Spleen (tissue), 11 donors: ENCODE measurements around the gene TMEM205. TPM values are rescaled to one million over a fixed set of nuclear protein-coding genes. Genes with fewer than 3 reads are reported as not detected.

Experiments
- DNase-seq: peaks from one replicate; pipeline ENCODE4 v3.0.0-alpha.2; 2020
- H3K27ac ChIP-seq, 8 donors: fragments of 200-600 bp; sonication (generic) in 7 of 8; 1 replicate in 4 of 8; 2 replicates in 4 of 8; pipeline versions ENCODE4 v1.5.0 to v1.8.0; 2016 to 2021; ENCODE audit warnings: inconsistent platforms in 4 of 8, mild to moderate bottlenecking in 4 of 8, moderate library complexity in 1 of 8
- H3K27me3 ChIP-seq, 7 donors: fragments of 200-600 bp; sonication (generic) in 6 of 7; replicated peaks in 1 of 7; 1 replicate in 4 of 7; 2 replicates in 3 of 7; pipeline versions ENCODE4 v1.5.0 to v1.8.0; 2016 to 2021; ENCODE audit warnings: inconsistent platforms in 3 of 7, mild to moderate bottlenecking in 1 of 7
- H3K36me3 ChIP-seq, 6 donors: fragments of 200-600 bp; sonication (generic) in 5 of 6; 1 replicate in 4 of 6; 2 replicates in 2 of 6; pipeline versions ENCODE4 v1.5.0 to v1.8.0; 2016 to 2021; ENCODE audit warnings: inconsistent platforms in 2 of 6
- H3K4me1 ChIP-seq, 6 donors: fragments of 200-600 bp; sonication (generic) in 5 of 6; 1 replicate in 3 of 6; 2 replicates in 3 of 6; pipeline versions ENCODE4 v1.5.0 to v1.8.0; 2016 to 2021; ENCODE audit warnings: inconsistent platforms in 3 of 6
- H3K4me3 ChIP-seq, 8 donors: fragments of 200-600 bp; sonication (generic) in 7 of 8; 1 replicate in 4 of 8; 2 replicates in 4 of 8; pipeline versions ENCODE4 v1.5.0 to v1.8.0; 2016 to 2021; ENCODE audit warnings: inconsistent platforms in 4 of 8, mild to moderate bottlenecking in 4 of 8, moderate library complexity in 2 of 8
- H3K9me3 ChIP-seq, 8 donors: fragments of 200-600 bp; sonication (generic) in 7 of 8; 1 replicate in 4 of 8; 2 replicates in 4 of 8; pipeline versions ENCODE4 v1.5.0 to v1.8.0; 2016 to 2021; ENCODE audit warnings: inconsistent platforms in 4 of 8
- POLR2A ChIP-seq, 3 donors: fragments of 450-650 bp; IDR thresholded peaks; one replicate each; pipeline ENCODE4 v1.5.1; 2017; ENCODE audit warnings: antibody characterized with exemption in 3 of 3, mild to moderate bottlenecking in 1 of 3
- POLR2AphosphoS5 ChIP-seq, 3 donors: sonication (generic); formaldehyde crosslinking; IDR thresholded peaks; one replicate each; pipeline ENCODE4 v1.5.1; 2017; ENCODE audit warnings: antibody characterized with exemption in 3 of 3
- WGBS, 5 donors: extraction: QIAGEN DNeasy Blood & Tissue Kit in 3 of 5; methylation state at CpG; one replicate each; pipeline versions ENCODE4 v1.1.5 to v1.1.7; 2013 to 2018; 5-methylcytosine and 5-hydroxymethylcytosine counted together
- intact Hi-C: fragments of 100-400 bp; cut with DNase I; formaldehyde crosslinking; loops from one replicate; pipeline ENCODE4 v1.15.0; 2023; ENCODE audit warnings: low total_unique reads
- polyA plus RNA-seq, 3 donors: library from polyadenylated mRNA; stranded (reverse); fragments of 200-250 nt; gene quantifications; one replicate each; pipeline ENCODE4 v1.2.1, GENCODE V29; 2013
- total RNA-seq, 7 donors: library from RNA; depleted of rRNA in 3 of 7; stranded (reverse); fragments of >200 nt in 3 of 7; fragmentation: NEBNext Ultra II Directional in 4 of 7; extraction: Animal tissue kit (Norgen Biotek cat#: 25700) in 4 of 7; gene quantifications; one replicate each; pipeline versions ENCODE4 v1.1.0 to v1.2.1, GENCODE V29; 2016 to 2021
- TF ChIP-seq, protein P1 (sequence below), 11 experiments: fragments of 200-600 bp in 7 of 11; fragments of 450-650 bp in 4 of 11; sonication (generic) in 4 of 11; IDR thresholded peaks in 8 of 11; conservative IDR thresholded peaks in 3 of 11; 1 replicate in 7 of 11; 2 replicates in 4 of 11; pipeline versions ENCODE4 v1.4.0 to v1.8.0; 2016 to 2021; ENCODE audit warnings: antibody characterized with exemption in 11 of 11, inconsistent platforms in 4 of 11, mild to moderate bottlenecking in 1 of 11
- donor health status: healthy with polysubstance abuse.
- donor health status: DM: no; HTN: no; CAD: no; lungs with moderate emphysema.
- donor health status: DM: no; HTN: no; CAD: no.
- donor health status: Bipolar disorder and iron deficiency.
- donor health status: healthy.
- donor health status: DM: no; HTN: no; CAD: no.
- donor health status: DM: yes; HTN: yes; CAD: no.

The TMEM205 gene
- total and polyA plus RNA-seq, 10 donors: 44.1 to 143 (median 69.6) TPM

DNA sequence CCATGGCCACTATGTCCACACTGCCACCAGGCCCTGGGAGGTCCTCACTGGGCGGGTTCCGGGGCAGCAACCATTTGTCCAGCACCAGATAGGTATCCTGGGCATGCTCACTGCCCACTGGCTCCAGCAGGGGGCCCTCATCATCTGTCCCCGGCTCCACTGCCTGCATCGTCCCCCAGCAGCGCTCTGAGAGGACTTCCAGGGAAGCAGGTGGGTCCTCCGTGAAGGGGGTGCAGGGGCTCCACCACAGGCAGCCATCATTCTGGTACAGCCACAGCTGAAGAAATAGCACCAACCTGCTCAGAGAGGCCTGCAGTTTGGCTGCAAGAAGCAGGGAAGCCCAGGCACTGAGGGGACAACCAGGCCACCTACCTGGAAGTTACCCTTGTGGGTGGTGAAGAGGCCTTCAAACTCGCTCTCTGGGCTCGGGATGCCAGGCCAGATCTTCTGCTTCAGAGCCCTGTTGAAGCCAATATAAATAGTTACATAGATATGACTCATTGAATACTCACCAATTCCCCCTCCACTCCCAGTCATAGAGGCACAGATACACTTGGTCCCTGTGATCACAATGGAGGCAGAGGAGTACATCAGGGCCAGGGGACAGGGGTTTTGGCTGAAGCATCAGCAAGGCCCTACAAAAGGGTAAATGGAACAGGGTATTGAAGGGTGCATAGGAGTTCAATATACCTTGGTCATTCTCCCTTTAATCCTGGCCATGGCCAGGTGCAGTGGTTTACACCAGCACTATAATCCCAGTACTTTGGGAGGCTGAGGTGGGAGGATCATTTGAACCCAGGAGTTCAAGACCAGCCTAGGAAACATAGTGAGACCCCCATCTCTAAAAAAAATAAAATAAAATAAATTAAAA, 32.5 kb upstream of the TMEM205 start:
- no peak overlapping the region for H3K4me3 ChIP-seq
- H3K36me3 ChIP-seq: peaks cover 0 to 16% (median 2%) of the 10 kb centered on the region in 6 donors
- intact Hi-C loops: no loop called here
- 52 to 70% (median 56%) methylated on average over 8 of the region's 8 CpGs; no CpG with 5 or more reads in 1 of the 5 donors for WGBS, 5 donors
- H3K27me3 ChIP-seq: peaks cover 0 to 18% (median 0%) of the 10 kb centered on the region in 7 donors
- TF ChIP-seq POLR2AphosphoS5 (IDR thresholded peaks at IDR 0.05) (peak; percentile 9 to 61 (median 51)), POLR2A (IDR thresholded peaks at IDR 0.05) (no peak)
- TF ChIP-seq, protein P1, sequence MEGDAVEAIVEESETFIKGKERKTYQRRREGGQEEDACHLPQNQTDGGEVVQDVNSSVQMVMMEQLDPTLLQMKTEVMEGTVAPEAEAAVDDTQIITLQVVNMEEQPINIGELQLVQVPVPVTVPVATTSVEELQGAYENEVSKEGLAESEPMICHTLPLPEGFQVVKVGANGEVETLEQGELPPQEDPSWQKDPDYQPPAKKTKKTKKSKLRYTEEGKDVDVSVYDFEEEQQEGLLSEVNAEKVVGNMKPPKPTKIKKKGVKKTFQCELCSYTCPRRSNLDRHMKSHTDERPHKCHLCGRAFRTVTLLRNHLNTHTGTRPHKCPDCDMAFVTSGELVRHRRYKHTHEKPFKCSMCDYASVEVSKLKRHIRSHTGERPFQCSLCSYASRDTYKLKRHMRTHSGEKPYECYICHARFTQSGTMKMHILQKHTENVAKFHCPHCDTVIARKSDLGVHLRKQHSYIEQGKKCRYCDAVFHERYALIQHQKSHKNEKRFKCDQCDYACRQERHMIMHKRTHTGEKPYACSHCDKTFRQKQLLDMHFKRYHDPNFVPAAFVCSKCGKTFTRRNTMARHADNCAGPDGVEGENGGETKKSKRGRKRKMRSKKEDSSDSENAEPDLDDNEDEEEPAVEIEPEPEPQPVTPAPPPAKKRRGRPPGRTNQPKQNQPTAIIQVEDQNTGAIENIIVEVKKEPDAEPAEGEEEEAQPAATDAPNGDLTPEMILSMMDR (IDR thresholded peaks at IDR 0.05 in 8 of 11, conservative IDR thresholded peaks at IDR 0.05 in 3 of 11): peak; percentile 21 to 71 (median 58)
- H3K27ac ChIP-seq: peak overlapping the region in 4 of 8 donors; percentile 13 to 97 (median 74)
- H3K4me1 ChIP-seq: peaks cover 44 to 93% (median 80%) of the 10 kb centered on the region in 6 donors
- no peaks in the 10 kb centered on the region for H3K9me3 ChIP-seq
- DNase-seq: peak; percentile 86

DNA sequence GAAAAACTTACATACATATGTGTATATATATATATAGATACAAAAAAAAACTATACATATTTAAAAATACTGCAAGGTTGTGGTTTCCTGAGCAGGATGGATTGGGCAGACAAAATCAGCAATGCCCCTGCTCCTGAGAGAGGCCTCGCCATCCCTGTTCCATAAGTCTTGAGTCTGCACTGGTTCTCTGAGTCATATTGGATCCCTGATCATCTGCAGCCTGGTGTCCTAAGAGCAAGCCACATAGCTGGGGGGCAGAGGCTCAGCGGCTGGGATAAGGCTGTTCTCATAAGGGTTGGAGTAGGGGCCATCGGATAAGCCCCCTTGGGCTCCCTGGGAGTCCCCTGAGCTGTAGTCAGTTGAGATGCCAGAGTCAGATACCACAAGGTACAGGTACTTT, 31.7 kb upstream of the TMEM205 start:
- DNase-seq: no peak
- Histone ChIP-seq H3K9me3 (no peaks in the 10 kb centered on the region), H3K4me3 (no peak overlapping the region), H3K27ac (peak overlapping the region in 5 of 8 donors; percentile 54 to 97 (median 96)), H3K27me3 (peaks cover 0 to 10% (median 0%) of the 10 kb centered on the region in 7 donors), H3K36me3 (peaks cover 0 to 16% (median 2%) of the 10 kb centered on the region in 6 donors), H3K4me1 (peaks cover 38 to 91% (median 72%) of the 10 kb centered on the region in 6 donors)
- intact Hi-C loops: no loop called here
- TF ChIP-seq, protein P1 (IDR thresholded peaks at IDR 0.05 in 8 of 11, conservative IDR thresholded peaks at IDR 0.05 in 3 of 11): no peak
- TF ChIP-seq POLR2AphosphoS5 (IDR thresholded peaks at IDR 0.05): no peak
- TF ChIP-seq POLR2A (IDR thresholded peaks at IDR 0.05): no peak
- WGBS, 5 donors: 89 to 95% (median 93%) methylated on average over 3 of the region's 3 CpGs

DNA sequence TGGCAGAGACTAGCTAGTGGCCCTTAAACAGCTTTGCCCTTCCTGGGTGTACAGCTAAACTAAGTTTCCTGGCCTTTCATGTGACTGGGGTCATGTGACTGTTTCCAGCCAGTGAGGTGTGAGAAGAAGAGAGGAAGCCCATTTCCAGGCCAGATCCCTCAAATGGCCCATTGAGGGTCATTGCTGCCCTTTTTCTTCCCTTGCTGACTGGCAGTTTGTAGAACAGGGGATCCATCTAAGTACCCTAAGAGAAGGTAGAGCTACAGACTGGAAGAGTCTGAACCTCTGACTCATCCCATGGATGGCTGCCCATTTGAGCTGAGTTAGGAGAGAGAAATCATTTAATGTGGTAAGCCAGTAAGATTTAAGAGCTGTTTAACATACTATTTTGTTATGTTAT, 31.2 kb upstream of the TMEM205 start:
- Histone ChIP-seq H3K27me3 (peaks cover 0 to 5% (median 0%) of the 10 kb centered on the region in 7 donors), H3K27ac (peak overlapping the region; percentile 27 to 97 (median 96)), H3K4me3 (peak overlapping the region in 1 of 8 donors; percentile 7), H3K9me3 (no peaks in the 10 kb centered on the region), H3K4me1 (peaks cover 38 to 86% (median 67%) of the 10 kb centered on the region in 6 donors), H3K36me3 (peaks cover 0 to 16% (median 2%) of the 10 kb centered on the region in 6 donors)
- no peak for DNase-seq
- intact Hi-C loops: no loop called here
- TF ChIP-seq, protein P1 (IDR thresholded peaks at IDR 0.05 in 8 of 11, conservative IDR thresholded peaks at IDR 0.05 in 3 of 11): no peak
- TF ChIP-seq POLR2AphosphoS5 (IDR thresholded peaks at IDR 0.05) (no peak), POLR2A (IDR thresholded peaks at IDR 0.05) (no peak)
